Loucy (cell line): Measurements from ENCODE around the gene E4F1.

Experiments used
- H2AFZ ChIP-seq: fragments of 200-600 bp; sonication (generic); 2 replicates; pipeline ENCODE4 v1.6.0; 2016; ENCODE audit warnings: antibody characterized with exemption, mild to moderate bottlenecking, low read length, moderate library complexity
- H3F3A ChIP-seq: fragments of 200-600 bp; 2 replicates; pipeline ENCODE4 v1.6.0; 2016; ENCODE audit warnings: antibody characterized with exemption, low read depth, mild to moderate bottlenecking
- H3K27me3 ChIP-seq: fragments of 200-600 bp; sonication (generic); 2 replicates; pipeline ENCODE4 v1.6.1; 2014; ENCODE audit warnings: low read length, mild to moderate bottlenecking; ENCODE audit not compliant: insufficient read depth, poor library complexity, severe bottlenecking
- H3K36me3 ChIP-seq: fragments of 200-600 bp; sonication (generic); 2 replicates; pipeline ENCODE4 v1.6.1; 2016; ENCODE audit warnings: low read length; ENCODE audit not compliant: insufficient read depth
- H3K4me1 ChIP-seq: fragments of 200-600 bp; sonication (generic); 2 replicates; pipeline ENCODE4 v1.5.1; 2014; ENCODE audit warnings: low read length, mild to moderate bottlenecking; ENCODE audit not compliant: insufficient read depth, poor library complexity, severe bottlenecking
- H3K4me2 ChIP-seq: fragments of 200-600 bp; sonication (generic); 2 replicates; pipeline ENCODE4 v1.6.0; 2014; ENCODE audit warnings: antibody characterized with exemption, low read length, low read depth, mild to moderate bottlenecking; ENCODE audit not compliant: poor library complexity, severe bottlenecking
- H3K4me3 ChIP-seq: fragments of 200-600 bp; sonication (generic); 2 replicates; pipeline ENCODE4 v1.5.1; 2014; ENCODE audit warnings: low read length, mild to moderate bottlenecking, mixed read lengths; ENCODE audit not compliant: poor library complexity, severe bottlenecking
- H3K79me2 ChIP-seq: fragments of 200-600 bp; sonication (generic); 2 replicates; pipeline ENCODE4 v1.6.1; 2014; ENCODE audit warnings: low read length; ENCODE audit not compliant: insufficient read depth
- H3K9ac ChIP-seq: fragments of 200-600 bp; sonication (generic); 2 replicates; pipeline ENCODE4 v1.6.0; 2014; ENCODE audit warnings: mild to moderate bottlenecking, low read depth, low read length, moderate library complexity; ENCODE audit not compliant: poor library complexity, severe bottlenecking
- H3K9me2 ChIP-seq: fragments of 200-600 bp; sonication (generic); replicated peaks from 2 replicates; pipeline ENCODE4 v1.6.1; 2016; ENCODE audit warnings: low read depth, low read length, mixed read lengths
- H3K9me3 ChIP-seq: fragments of 200-600 bp; sonication (generic); 2 replicates; pipeline ENCODE4 v1.6.1; 2014; ENCODE audit warnings: mild to moderate bottlenecking, antibody characterized with exemption, low read length, low read depth; ENCODE audit not compliant: insufficient read depth
- H4K20me1 ChIP-seq: fragments of 200-600 bp; sonication (generic); 2 replicates; pipeline ENCODE4 v1.6.0; 2014; ENCODE audit warnings: antibody characterized with exemption, low read length, mild to moderate bottlenecking; ENCODE audit not compliant: insufficient read depth, poor library complexity, severe bottlenecking
- EZH2phosphoT487 ChIP-seq: fragments of 200-600 bp; IDR thresholded peaks from 2 replicates; pipeline ENCODE4 v1.6.1; 2018; ENCODE audit warnings: antibody characterized with exemption, mild to moderate bottlenecking, moderate library complexity, borderline replicate concordance
- TF ChIP-seq, protein P1 (sequence below): fragments of 200-600 bp; sonication (generic); conservative IDR thresholded peaks from 2 replicates; pipeline ENCODE4 v1.5.1; 2014; ENCODE audit warnings: mild to moderate bottlenecking, antibody characterized with exemption, low read length

E4F1 gene

DNA sequence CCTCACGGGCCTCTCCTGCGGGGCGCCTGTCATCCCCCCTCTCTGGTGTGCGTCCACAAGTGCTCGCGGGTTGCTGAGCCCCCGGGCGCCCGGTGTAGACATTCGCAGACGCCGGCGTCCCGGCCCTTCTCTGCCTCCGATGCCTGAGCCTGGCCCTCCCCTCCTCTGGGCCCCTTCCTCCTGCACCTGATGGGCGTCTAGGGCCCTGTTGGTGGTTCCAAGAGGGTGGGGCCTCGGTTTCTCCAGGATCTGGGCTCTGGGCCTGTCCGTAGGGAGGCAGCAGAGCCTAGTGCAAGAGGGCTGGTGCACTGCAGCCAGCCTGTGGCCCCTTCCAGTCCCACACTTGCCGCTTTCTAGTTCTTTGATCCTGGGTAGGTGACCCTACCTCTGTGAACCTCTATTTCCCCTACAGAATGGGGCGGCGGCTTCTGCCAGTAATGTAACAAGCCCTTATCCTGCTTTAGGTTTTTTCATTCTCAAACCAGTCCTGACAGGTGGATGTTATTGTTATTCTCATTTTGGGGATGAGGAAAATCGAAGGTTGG, 623 bp downstream of the E4F1 start:
- H3K4me1 ChIP-seq, result no peaks in the 10 kb centered on the region
- peaks cover 41% of the 10 kb centered on the region for H3K79me2 ChIP-seq
- H3K27me3 ChIP-seq, result no peaks in the 10 kb centered on the region
- peak overlapping the region; percentile 90 for H3K9ac ChIP-seq
- peak overlapping the region; percentile 79 for H3K4me2 ChIP-seq
- no peaks in the 10 kb centered on the region for H3K9me2 ChIP-seq
- H4K20me1 ChIP-seq, result peaks cover 3% of the 10 kb centered on the region
- peak overlapping the region; percentile 87 for H3K4me3 ChIP-seq
- no peaks in the 10 kb centered on the region for H3K36me3 ChIP-seq
- peak overlapping the region; percentile 75; the same call in 1 of the 2 replicates for H2AFZ ChIP-seq
- no peaks in the 10 kb centered on the region for H3K9me3 ChIP-seq
- H3F3A ChIP-seq, result no peaks in the 10 kb centered on the region
- TF ChIP-seq EZH2phosphoT487, result no peak
- TF ChIP-seq, protein P1, sequence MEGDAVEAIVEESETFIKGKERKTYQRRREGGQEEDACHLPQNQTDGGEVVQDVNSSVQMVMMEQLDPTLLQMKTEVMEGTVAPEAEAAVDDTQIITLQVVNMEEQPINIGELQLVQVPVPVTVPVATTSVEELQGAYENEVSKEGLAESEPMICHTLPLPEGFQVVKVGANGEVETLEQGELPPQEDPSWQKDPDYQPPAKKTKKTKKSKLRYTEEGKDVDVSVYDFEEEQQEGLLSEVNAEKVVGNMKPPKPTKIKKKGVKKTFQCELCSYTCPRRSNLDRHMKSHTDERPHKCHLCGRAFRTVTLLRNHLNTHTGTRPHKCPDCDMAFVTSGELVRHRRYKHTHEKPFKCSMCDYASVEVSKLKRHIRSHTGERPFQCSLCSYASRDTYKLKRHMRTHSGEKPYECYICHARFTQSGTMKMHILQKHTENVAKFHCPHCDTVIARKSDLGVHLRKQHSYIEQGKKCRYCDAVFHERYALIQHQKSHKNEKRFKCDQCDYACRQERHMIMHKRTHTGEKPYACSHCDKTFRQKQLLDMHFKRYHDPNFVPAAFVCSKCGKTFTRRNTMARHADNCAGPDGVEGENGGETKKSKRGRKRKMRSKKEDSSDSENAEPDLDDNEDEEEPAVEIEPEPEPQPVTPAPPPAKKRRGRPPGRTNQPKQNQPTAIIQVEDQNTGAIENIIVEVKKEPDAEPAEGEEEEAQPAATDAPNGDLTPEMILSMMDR, result no peak

DNA sequence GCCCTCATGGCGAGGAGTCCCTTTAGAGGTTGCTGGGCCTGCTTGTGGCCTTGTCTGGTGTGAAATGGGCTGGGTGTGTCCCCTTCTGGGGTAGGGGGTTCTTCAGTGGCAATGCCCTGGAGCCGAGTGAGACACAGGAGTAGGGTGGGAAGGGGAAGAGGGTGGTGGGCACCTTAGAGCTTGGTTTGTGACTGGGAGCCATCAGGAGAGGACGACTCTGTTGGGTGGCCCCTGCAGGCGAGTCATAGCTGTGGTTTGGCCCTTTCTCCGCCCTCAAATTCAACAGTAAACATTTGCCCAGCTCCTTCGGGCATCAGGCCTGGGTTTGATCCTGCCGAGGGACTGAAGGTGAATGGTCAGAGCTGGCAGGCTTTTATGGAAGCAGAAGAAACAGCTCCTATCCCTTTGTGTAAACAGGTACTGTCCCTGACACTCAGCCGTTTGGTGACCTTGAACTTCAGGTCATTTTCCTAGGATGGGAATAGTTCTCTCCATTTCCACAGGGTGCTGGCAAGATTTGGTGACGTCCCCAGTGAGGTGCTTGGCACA, 2.9 kb downstream of the E4F1 start:
- Histone ChIP-seq H2AFZ (no peak overlapping the region), H3K4me1 (no peaks in the 10 kb centered on the region), H3K27me3 (no peaks in the 10 kb centered on the region), H3K9me3 (no peaks in the 10 kb centered on the region), H3K9ac (no peak overlapping the region), H3K4me3 (peak overlapping the region; percentile 38), H3K4me2 (peak overlapping the region; percentile 79), H3K79me2 (peaks cover 41% of the 10 kb centered on the region), H3F3A (no peaks in the 10 kb centered on the region), H3K9me2 (no peaks in the 10 kb centered on the region), H4K20me1 (peaks cover 3% of the 10 kb centered on the region), H3K36me3 (no peaks in the 10 kb centered on the region)
- TF ChIP-seq, protein P1, result no peak
- TF ChIP-seq EZH2phosphoT487, result no peak

DNA sequence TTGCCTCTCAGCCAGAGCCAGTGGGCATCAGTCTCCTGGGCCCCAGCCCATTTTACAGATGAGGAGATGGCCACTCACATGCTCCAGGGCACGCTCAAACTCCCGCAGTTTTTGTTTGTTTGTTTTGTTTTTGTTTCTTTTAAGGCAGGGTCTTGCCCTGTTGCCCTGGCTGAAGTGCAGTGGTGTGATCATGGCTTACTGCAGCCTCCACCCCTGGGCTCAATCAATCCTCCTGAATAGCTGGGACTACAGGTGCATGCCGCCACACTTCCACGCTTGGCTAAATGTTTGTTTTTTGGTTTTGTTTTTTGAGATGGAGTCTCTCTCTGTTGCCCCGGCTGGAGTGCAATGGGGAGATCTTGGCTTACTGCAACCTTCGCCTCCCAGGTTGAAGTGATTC, 3.5 kb downstream of the E4F1 start:
- Histone ChIP-seq H3K79me2 (peaks cover 41% of the 10 kb centered on the region), H3K4me1 (no peaks in the 10 kb centered on the region), H2AFZ (no peak overlapping the region), H4K20me1 (peaks cover 3% of the 10 kb centered on the region), H3K9me2 (no peaks in the 10 kb centered on the region), H3K27me3 (no peaks in the 10 kb centered on the region), H3F3A (no peaks in the 10 kb centered on the region), H3K36me3 (no peaks in the 10 kb centered on the region), H3K4me2 (peak overlapping the region; percentile 79), H3K4me3 (no peak overlapping the region), H3K9me3 (no peaks in the 10 kb centered on the region), H3K9ac (no peak overlapping the region)
- TF ChIP-seq, protein P1, result no peak
- no peak for TF ChIP-seq EZH2phosphoT487
